Keratinocyte (primary cell): ENCODE results near the gene EIF4E2.

Experiments used
- EZH2 ChIP-seq: IDR thresholded peaks from one replicate; pipeline ENCODE4 v1.6.1; 2012; ENCODE audit warnings: inconsistent platforms, mild to moderate bottlenecking, low read length, moderate library complexity
- TF ChIP-seq, protein P1 (sequence below), 3 experiments: IDR thresholded peaks in 1 of 3; conservative IDR thresholded peaks in 1 of 3; optimal IDR thresholded peaks in 1 of 3; 2 replicates in 2 of 3; 3 replicates in 1 of 3; pipeline versions ENCODE3 to v1.5.1; 2011; ENCODE audit warnings: low read length in 3 of 3, mild to moderate bottlenecking in 3 of 3, moderate library complexity in 2 of 3, control low read depth in 1 of 3, inconsistent platforms in 1 of 3; ENCODE audit not compliant: insufficient read depth in 2 of 3; ENCODE audit errors: extremely low read depth in 1 of 3

DNA sequence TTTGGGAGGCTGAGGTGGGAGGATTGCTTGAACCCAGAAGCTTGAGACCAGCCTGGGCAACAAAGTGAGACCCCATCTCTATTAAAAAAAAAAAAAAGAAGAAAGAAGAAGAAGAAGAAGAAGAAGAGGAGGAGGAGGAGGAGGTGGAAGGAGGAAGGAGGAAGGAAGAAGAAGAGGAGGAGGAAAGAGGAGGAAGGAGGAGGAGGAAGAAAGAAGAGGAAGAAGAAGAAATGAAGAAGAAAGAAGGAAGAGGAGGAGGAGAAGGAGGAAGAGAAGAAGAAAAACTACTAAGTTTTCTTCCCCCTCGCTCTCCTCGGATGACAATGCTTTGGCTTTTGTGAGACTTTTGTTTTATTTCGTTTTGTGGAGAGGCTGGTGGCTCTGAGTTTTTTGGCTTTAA, 52.8 kb downstream of the EIF4E2 start:
- TF ChIP-seq, protein P1, sequence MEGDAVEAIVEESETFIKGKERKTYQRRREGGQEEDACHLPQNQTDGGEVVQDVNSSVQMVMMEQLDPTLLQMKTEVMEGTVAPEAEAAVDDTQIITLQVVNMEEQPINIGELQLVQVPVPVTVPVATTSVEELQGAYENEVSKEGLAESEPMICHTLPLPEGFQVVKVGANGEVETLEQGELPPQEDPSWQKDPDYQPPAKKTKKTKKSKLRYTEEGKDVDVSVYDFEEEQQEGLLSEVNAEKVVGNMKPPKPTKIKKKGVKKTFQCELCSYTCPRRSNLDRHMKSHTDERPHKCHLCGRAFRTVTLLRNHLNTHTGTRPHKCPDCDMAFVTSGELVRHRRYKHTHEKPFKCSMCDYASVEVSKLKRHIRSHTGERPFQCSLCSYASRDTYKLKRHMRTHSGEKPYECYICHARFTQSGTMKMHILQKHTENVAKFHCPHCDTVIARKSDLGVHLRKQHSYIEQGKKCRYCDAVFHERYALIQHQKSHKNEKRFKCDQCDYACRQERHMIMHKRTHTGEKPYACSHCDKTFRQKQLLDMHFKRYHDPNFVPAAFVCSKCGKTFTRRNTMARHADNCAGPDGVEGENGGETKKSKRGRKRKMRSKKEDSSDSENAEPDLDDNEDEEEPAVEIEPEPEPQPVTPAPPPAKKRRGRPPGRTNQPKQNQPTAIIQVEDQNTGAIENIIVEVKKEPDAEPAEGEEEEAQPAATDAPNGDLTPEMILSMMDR (optimal IDR thresholded peaks at IDR 0.05 in 1 of 3, IDR thresholded peaks at IDR 0.05 in 1 of 3, conservative IDR thresholded peaks at IDR 0.05 in 1 of 3; ENCODE audit: extremely low read depth in 1 of 3, insufficient read depth in 2 of 3, low read length in 3 of 3) = no peak
- no peak for TF ChIP-seq EZH2
